Smooth muscle cell of the brain vasculature (primary cell): ENCODE measurements around the gene SLC49A4.

Experiments used
- DNase-seq: peaks from one replicate; pipeline ENCODE4 v3.0.0-alpha.2; 2012; ENCODE audit warnings: low read depth, low spot score

The SLC49A4 gene

DNA sequence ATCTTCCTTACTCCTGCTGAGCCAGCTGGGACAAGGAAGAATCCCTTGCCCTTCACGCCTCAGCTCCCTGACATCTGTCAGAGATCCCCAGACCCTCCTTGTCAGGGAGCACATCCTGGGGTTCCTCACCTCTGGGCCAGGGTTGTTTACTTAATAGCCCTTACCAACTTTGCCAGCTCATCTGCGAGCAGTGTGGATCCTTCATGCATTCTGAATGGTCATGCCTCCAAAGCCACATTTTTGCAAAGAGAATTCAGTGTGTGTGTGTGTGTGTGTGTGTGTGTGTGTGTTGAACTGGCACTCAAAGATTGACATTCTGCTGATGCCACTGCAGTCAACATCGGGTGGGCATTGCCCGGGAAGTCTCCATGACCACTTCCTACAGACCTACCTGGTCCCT is 112.6 kb downstream of the SLC49A4 start:
- no peak for DNase-seq

DNA sequence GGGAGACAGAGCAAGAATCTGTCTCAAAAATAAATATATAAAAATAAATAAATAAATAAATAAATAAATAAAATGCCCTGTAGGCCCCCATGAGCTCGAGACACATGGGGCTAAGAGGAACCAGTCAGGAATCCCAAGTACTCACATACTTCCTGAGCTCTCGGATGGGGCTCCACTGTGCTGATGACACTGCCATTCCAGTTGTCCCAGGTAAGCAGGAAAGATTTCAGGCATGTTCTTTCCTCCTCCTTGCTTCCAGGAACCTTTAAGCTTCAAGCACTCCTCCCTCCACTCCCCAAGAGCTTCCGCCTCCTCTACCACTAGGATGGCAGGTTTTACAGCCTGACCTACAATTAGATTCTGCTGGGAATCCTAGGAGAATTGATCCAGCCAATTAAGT is 113.4 kb downstream of the SLC49A4 start:
- no peak for DNase-seq

DNA sequence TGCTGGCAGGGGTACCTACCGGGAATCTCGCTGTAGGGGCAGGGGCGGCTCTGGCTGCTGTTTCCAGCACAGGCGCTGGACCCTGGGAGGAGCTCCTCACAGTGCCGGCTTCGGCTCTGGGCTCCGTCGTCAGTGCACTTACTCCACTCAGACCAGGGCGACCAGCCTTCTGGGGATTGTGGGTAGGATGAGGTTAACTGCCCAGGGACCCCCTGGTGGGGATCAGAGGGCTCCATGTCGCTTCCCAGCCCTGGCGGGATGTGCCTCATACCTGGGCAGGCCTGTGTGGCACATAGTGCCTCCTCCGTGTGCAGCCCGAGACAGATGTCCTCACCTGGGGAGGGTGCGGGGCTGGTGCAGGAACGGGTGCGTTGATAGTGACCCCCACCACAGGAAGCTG is 117.0 kb downstream of the SLC49A4 start:
- DNase-seq, result no peak

- DNase-seq, result no peak
Observed at GRCh38 chr3:122912772-122913538, 118.1 kb downstream of the SLC49A4 start.

DNA sequence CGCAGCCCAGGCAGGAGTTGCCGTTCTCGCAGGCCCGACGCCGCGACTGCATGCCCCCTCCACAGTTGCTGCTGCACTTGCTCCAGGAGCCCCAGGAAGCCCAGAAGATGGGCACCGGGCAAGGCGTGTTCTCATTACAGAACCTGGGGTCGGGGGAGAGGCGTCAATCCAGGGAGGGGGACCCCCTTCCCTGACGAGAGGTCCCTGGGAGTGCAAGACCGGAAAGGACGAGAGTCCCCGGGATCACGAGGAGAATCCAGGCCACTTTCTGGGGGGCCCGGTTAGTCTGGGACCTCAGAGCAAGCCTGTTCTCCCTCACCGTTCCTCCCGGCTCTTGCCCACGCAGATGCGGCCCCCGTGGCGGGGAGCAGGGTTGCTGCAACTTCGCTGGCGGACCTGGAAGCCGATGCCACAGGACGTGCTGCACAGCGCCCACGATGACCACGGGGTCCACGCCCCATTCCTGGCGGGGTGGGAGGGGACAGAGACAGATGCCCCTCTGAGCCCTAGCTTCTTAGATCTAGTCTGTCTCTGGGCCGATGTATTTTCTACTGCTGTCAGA is 118.8 kb downstream of the SLC49A4 start:
- no peak for DNase-seq

- DNase-seq, result no peak
Observed at GRCh38 chr3:122915300-122916055, 120.6 kb downstream of the SLC49A4 start.

DNA sequence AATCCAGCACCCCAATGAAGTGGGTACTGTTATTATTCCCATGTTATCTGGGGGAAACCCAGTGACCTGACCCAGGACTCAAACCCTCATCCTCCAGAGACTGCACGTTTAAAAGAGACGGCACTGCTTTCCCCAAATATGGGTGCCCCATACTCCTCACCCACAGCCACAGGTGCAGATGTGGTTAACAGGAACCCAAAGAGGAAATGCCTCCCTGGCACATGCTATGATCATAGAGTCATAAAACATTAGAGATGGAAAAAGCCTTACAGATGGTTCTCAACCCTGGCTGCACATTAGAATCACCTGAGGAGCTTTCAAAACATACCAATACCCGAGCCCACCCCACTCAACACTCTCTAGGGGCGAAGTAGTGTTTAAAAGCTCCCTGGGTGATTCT is 121.2 kb downstream of the SLC49A4 start:
- no peak for DNase-seq

- DNase-seq, result no peak
Observed at GRCh38 chr3:122916580-122916979, 121.7 kb downstream of the SLC49A4 start.

DNA sequence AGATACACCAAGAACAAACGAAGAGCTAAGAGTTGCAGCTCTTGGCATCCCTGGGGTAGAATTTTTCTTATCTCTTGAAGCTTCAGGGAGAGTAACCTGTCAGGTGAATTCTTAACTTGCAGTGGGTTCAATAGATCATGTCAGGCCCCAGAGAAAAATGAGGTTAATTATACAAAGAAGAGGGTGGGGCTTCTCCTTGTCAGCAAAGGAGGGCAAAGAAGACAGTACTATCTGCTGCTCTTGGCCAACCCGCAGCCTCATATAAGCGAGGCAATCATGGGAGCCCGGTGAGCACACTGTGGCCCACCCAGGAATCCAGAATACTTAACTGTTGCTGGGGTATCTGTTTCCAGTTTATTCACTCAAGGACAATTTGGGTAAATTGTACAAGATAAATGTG is 122.5 kb downstream of the SLC49A4 start:
- no peak for DNase-seq

- DNase-seq, result no peak
Observed at GRCh38 chr3:122918576-122919290, 123.9 kb downstream of the SLC49A4 start.

- DNase-seq, result no peak
Observed at GRCh38 chr3:122919291-122919610, 124.4 kb downstream of the SLC49A4 start.

DNA sequence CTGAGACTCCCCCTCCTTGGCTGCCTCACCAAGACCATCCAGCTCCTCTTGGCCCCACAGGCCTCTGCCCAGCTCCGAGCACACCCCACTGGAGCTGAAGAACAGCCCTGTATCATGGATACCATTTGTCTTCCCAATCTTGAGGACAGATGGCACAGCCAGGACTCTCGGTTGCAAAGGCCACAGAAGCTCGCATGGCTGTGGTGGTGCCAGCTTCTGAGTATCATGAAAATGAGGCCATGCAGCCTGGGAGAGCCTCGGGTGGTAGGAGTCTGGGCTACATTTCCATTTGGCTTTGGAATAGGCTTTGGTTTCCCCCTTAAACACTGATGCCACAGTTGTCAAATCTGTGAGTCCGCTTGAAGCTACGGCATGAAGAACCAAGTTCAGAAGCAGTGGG is 126.1 kb downstream of the SLC49A4 start:
- no peak for DNase-seq

GRCh38 chr3:122921791-122922651 is 127.2 kb downstream of the SLC49A4 start:
- no peak for DNase-seq

GRCh38 chr3:122923611-122924010 is 128.7 kb downstream of the SLC49A4 start:
- DNase-seq, result no peak

- DNase-seq, result no peak
Observed at GRCh38 chr3:122924056-122924455, 129.2 kb downstream of the SLC49A4 start.

DNA sequence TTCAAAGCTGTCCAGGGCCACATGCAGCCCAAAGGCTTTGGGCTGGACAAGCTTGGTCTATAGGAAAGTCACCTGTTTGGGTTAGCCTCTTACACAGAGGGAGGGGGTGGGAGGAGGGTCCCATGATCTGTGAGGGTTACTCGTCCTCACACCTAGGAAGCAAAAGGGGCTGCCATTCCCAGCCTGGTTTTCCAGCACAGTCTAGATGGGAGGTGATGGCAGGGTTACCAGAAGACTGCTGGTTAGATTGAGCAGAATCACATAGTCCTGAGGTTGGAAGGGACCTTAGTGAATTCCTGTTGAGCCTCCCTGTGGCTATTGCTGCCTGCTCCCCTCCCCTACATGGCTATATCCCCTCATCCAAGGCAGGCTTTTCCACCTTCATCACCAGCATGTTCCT is 130.9 kb downstream of the SLC49A4 start:
- DNase-seq, result no peak

DNA sequence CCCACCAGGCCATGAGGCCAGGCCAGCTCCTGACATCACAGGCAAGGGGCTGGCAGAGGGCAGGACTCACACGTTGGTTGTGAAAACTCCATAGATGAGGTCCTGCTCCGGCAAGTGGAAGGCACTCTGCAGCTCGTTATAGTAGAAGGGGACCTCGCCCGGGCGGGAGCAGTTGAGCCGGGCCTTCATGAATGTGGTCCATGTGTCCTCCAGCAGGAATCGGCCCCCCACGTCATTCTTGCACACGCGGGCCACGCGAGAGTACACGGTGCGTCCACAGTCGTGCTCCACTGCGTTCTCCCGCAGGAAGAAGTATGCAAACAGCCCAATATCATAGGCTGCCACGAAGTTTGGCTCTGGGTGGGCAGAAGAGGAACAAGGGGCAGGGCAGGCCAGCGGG is 131.5 kb downstream of the SLC49A4 start:
- DNase-seq, result no peak

DNA sequence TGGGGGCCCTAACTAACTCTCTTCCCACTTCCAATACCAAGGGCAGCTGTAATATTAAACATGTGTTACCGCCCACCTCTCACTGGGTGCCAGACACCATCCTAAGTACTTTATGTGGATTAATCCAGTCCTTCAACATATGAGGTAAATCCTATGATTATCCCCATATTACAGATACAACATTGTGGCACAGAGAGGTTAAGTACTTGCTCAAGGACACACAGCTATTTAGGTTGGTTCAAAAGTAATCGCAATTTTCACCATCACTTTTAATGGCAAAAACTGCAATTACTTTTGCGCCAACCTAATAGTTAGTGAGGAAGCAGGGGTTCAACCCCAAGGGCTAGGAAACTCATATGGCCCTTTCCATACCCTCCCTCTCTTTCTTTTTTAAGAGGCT is 131.9 kb downstream of the SLC49A4 start:
- DNase-seq, result no peak

DNA sequence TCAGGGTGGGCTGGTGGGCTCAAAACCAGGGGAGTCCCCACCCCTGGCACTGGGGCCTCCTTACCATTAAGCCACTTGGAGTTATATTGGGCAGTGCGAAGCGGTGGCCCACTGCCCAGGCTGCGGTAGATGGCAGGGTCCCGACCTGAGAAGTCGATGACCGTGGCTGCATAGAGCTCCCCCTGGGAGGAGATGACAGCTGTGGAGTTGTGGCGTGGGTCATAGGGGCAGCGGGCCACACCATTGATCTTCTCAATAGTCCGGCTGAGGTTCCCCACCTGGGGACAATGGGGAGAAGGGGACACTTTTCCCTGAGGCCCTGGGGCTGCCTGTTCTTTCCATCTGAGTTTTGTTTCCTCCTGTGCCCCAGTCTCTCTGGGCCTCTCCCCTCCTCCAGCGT is 132.9 kb downstream of the SLC49A4 start:
- no peak for DNase-seq

GRCh38 chr3:122928396-122929187 is 133.7 kb downstream of the SLC49A4 start:
- no peak for DNase-seq
